ENCODE data around the gene PPIL1.

PPIL1 gene

DNA sequence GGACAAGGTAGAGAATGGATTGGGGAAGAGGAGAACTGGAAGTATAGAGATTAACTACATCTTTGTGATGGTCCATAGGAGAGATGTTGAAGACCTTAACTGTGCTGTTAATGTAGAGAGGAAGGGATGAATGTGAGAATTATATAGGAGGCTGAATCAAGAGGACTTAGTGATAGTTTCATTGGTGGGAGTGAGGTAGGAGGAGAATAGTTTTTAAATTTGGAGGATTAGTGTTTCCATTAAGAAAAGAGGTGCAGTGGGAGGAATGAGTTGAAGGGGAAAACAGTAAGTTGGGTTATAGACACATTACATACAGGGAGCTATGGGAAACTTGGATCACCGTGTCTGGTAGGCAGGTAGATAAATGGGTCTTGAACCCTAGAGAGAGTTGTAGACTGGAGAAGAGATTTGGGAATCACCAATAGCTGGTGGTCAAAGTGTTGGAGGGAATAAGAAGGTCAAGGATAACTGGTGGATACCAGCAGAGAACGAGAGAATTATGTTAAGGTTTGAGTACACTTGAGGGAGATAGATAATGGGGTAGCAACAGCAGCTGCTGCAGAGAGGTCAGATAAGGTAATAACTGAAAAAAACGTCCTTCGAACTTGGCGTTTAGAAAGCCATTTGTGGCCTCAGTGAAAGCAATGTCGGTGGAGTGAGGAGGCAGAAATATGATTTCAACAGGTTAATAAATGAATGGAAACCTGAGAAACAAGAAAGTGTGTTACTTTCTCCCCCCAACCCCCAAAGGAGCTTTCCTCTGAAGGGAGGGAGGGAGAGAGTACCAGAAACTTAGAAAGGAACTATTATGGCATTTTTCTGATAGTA is 14.3 kb upstream of the PPIL1 start:
- DNase-seq = no peak

DNA sequence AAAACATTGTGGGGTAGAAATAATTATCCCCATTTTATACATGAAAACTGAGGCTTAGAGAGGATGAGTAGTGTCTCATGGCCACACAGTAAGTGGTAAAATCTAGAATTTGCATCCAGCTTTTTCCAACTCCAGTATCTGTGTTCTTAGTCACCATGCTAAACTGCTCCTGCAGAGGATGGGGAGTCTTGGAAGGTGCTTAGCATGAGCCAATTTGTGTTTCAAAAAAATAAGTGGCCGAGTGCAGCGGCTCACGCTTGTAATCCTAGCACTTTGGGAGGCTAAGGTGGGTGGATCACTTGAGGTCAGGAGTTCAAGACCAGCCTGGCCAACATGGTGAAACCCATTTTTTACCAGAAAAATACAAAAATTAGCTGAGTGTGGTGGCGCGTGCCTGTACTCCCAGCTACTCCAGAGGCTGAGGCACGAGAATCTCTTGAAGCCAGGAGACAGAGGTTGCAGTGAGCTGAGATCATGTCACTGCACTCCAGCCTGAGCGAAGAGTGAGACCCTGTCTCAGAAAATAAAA is 13.6 kb upstream of the PPIL1 start:
- DNase-seq = no peak

DNA sequence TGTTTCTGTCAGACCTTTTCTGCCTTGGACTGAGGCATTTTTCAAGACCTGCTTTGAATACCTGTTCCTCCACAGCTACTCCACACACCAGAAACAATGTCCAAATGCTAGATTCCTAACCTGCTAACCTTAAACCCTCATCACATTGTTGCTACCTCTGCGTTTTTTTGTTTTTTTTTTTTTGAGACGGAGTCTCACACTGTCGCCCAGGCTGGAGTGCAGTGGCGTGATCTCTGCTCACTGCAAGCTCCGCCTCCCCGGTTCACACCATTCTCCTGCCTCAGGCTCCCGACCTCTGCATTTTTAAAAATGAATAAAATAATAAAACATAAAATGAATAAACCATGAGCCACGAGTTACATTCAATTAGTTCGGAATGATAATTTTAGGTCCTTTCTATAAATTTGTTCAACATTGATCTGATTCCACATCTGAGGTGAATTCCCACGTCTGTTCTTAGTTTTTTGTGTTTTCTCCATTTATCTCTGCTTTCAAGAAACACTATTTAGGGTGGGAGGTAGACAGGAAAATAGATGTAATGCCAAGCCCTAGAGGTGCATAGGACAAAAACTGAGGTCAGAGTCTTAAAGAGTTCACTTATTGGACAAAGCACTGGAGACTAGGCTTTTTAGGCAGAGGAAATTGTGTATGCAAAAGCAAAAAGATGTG is 12.5 kb upstream of the PPIL1 start:
- no peak for DNase-seq

DNA sequence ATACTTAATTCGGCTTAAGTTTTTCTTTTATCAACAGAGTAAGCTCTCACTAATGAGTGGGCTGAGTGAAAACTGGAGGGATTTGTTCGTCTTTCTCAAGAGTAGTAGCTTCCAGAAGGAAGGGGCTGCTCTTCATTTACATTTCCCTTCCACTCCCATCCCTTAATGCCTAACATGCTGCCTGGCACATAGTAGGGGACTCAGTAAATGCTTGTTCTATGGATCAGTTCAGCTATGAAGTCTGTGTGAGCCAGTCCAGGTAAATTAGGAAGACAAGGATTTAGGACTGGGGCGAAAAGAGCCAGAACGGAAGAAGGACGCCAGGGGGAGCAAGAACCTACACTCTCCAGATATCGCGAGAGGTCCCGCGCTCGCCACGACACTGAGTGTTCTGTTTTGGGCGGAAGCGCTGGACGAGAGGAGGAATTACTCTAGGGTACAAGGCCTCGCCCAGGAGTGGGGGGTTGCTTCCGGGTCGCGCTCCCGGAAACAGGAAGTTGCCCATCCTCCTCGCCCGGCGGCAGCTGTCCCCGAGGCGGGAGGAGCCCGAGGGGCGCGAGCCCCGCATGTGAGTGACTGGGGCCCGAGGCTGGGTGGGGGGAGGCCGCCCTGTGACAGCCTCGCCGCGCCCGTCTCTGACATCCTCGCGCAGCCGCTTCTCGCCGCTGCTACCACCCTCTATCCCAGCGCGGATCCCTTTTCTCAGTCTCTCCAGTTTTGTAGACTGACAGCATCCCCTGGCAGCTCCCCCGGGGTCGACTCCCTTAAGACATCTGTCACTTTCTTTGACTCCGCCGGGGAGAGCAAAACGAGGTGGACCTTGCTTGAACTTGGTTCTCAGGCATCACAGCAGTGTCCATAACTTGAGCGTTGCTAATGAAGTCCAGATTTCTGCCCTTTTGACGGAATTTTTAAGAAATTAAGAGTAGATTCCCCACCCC is 11.1 kb upstream of the PPIL1 start, which contains the start of gene C6orf89:
Gene C6orf89 (plus strand): TSS at position 492 of the 941 bp plus-strand sequence. CDS start 13,493 bp downstream, outside the sequence.
- peak; percentile 97 for DNase-seq

DNA sequence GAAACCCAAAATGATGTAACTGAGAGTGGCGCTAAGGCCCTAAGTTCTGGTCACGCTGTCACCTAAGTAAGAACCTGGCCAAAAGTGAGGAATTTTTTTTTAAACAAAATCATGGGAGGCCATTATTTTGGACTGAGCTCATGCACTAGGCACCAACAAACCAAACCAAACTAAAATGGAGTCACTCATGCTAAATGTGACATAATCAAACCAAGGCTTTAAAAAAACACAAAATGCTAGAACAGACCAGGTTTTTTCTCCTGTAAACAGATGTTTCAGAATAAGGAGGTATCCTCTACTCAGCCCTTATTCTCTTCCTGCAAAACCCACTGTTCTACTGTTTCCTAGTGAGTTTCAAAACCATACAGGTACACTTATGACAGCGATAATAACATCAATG is 10.0 kb upstream of the PPIL1 start:
- DNase-seq = no peak

DNA sequence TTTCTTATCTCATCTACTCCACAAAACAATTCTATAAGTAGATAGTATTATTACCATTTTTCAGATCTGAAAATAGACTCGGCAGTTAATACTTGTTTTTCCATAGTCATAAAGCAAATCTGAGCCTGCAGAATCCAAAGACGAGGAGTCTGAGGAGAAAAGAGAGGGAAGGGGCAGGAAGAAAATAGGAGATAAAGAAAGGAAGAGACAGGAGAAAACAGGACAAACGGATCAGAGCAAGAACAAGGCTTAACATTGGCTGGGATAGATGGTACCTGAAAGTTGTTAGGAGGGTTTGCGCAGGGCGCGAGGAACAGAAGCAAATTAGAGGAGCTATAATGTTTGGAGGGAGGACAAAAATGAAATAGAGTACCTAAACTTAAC is 639 bp upstream of the PPIL1 start:
- no peak for DNase-seq

DNA sequence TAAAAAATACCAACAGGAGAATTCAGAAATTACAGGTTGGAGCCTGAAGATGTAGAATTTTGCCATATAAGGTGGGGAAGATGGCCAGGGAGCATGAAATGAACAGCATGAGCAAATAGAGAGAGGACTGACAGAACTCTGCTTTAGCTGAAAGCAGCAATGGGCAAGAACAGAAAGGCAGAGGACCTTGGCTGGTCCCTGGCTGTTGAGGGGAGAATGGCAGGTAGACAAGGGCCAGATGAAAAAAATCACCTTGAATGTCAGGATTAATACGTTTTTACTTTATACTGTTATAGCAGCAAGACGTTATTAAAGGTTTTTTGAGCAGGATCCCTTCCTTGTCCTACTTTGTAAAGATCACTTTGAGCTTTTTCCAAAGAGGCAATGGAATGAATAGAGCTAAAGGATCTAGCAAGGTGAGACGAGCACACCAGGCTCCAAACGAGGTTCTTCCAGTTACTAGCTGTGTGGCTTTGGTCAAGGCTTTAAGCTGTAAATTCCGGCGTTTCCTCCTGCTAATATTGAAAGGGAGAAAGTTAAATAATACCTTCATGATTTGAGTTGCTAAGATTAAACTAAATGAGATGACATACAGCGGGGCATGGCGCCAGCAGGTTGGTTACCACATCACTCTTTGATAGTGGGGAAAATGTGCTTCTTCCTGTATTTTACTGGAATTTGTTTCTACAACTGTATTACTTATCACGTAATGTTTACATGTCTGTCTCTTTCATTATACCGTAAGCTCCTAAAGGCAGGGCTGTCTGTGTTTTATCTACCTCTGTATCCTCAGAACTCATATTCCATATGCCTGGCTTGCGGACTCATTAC is 776 bp downstream of the PPIL1 start:
- DNase-seq = peak; percentile 33

DNA sequence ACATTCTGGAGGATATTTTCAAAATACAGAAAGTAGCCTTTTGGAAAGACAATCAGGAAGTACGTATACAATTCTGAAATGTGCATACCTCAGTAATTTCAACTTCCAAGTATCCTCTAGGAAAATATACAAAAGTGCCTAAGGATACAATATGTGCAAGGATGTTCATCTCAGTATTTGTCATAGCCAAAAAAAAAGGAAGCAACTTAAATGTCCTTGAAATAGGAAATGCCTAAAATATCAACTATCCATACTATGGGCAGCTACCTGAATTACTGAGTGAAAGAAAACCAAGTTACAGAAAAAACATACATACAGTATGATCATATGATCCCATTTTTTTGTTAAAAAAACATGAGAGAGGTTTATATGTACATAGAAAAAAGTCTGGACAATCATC is 1.5 kb downstream of the PPIL1 start:
- DNase-seq = no peak

DNA sequence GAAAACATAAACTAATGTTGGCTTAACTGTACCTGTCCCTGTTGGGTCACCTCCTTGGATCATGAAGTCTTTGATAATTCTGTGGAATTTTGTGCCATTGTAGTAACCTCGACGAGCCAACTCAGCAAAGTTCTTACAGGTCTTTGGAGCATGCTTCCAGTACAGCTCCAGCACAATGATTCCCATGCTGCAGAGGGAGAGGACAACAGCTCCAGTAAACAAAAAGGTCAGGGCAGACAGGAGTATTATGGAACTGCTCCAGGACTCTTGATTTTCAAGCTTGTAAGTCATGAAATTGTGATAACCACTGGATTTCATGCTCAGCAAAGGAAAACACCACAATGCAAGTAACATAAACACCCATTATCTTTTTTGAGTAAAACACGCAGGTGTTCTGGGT is 2.9 kb downstream of the PPIL1 start:
- DNase-seq = no peak

DNA sequence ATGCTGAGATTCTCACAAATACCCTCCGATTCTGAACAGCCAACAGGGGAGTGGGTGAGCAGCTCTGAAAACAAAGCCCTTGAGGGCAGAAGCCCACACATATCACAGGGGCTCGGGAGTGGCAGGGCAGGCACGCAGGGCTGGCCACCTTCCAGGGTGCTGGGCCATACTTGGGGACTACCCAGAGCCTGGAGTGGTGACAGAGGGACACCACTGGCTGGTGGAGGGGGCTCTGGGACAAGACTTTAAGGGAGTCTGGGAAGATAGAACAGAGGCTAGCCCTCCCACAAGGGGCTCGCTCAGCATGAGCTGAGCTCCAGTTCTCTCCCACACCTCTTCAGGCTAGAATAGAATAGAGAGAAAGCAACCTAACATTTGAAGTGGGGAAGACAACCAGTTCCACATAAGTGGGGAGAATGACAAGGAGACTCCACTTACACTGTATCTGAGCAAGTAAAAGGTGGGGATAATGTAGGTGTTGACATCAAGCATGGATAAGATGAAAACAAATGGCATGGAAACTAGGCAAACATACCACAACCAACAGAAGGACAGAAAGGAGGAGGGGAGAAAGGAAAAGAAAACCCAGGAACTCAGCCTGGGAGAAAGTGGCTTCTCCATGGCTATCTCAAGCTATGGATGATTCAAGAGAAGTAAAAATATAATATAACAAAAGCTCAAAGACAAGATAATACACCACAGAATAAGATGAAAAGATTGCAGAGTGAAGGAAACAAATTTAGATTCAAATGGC is 7.0 kb downstream of the PPIL1 start:
- DNase-seq = no peak

DNA sequence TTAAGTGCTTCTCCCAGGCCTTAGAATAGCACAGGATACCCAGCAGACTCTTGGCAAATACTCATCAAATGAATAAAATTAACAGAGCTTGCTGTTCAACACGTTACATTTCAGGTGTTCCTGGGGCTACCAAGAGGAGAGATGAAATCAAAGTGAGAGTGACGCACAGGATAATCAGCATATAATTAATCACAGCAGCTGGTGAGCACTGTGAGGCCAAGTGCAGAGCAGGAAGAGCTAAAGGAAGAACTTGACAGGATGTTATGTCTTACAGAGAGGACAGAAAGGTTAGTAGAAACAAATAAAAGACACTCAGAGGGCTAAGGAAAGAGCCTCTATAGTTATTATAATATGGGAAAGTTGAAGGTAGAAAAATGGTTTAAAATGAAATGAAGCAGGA is 8.8 kb downstream of the PPIL1 start:
- DNase-seq = no peak

DNA sequence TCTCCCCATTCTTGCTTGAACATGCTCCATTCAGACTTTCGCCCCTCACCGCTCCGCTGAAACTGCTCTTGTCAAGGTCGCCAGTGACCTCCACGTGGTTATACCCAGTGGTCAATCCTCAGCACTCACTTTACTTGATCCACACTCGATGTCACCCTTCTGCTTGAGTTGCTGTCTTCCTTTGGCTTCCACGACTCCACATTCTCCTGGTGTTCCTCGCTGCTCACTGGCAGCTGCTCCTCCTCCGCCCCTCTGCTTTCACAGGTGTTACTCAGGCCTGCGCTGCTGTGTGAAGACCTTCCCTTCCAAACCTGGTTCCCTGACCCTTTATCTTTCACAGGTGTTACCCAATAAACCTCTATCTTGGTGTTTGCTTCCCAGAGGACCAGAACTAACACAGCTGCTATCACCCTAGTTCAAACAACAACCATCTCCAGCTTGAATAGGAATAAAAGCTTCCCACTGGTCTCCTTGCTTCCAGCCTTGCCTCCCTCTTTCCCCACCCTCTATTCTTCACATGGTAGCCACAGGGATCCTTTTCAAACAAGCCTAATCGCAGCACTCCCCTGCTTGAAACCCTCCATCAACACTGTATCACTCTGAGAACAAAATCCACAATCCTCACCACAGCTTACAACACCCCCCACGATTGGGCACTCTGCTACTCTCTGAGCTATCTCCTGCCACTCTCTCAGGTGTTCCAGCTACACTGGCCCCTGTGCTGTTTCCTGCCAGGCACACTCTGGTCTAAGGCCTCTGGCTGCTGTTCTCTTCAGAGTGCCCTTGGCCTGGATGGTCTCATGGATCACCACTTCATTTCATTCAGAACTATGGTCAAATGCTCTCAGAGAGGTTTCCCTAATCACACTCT is 10.7 kb downstream of the PPIL1 start:
- no peak for DNase-seq

DNA sequence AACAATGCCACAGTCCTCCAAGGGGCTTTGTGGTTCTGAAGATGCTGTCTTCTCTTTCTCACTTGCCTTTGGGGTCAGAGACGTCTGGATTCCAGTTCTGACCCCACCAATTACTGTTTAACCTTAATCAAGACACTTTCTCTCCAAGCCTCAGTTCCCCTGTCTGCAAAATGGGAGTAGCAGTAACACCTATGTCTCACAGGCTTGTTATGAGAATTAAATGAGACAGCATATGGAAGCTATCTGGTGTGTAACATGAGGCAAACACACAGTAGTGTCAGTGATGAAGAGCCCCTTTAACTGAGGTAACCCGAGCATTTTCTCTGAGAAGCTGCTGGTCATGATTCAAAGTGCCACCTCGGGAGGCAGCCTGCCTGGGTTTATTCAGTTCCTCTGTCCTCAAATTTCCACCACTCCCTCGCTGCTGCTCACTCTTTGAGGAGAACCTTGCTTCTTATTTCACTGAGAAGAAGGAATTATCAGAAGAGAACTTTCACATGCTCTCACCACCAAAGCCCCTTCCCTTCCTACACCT is 11.7 kb downstream of the PPIL1 start:
- no peak for DNase-seq

DNA sequence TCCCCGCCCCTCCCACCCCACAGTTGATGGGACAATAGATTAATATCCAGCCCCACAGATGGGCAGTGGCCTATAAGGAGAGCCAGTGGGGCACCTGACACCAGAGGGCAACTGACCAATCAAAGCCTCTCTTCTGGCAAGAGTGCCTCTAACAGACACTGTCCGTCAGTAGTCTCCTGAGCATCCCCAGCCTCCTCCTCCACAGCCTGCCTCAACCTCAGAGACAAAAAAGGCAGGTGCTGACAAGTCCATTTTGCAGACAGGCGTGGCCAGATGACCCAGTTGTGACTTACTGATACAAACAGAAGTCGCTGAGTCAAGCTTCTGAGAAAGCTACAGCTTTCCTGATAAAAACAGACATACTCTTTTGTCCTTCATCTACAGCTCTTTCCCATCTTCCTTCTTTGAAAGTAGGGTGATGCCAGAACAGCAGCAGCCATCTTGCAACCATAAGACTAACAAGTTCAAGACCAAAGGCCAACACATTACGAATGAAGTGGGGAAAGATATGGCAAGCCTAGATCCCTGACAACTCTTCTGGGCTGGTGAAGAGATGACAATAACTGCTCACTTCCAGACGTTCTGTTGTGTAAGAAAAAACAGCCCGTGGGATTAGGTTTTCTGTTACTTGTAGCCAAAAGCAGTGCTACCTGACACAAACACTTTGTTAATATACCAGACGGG is 12.3 kb downstream of the PPIL1 start:
- DNase-seq = no peak

DNA sequence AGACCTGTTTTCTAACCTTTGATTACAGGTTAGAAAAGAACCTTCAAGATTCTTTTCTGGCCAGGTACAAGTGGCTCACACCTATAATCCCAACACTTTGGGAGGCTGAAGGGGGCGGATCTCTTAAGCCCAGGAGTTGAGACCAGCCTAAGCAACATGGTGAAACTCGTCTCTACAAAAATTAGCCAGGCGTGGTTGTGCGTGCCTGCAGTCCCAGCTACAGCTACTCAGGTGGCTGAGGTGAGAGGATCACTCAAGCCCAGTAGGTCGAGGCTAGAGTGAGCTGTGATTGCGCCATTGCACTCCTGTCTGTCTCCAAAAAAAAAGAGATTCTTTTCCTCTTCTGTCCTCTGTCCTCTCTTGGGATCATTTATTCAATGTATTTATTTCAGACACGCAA is 14.5 kb downstream of the PPIL1 start:
- no peak for DNase-seq

DNA sequence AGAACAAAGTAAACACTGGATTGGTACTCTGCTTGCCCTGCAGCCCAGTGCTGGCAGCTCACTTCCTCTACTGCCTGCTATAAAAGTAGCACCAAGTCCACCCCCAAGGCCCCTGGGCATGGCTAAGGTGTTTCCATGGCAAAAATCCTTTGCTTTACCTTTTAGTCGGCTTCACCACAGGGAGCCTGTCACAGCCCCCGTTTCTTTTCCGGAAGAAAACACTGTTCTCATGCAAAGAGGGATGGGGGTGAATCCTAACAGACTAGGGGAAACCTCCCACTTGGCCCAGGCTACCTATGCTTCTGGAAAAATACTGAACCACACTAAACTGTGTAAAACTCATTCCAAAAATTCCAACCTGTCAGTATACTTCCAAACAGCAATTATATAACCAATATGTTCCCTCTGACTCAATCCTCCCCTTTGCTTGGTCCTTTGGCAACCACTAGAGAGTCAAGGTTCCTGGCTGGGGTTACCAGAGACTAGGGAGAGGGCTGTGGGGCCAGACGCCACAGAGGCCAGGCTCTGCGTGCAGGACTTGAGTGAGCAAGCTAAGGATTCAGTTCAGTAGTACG is 16.1 kb downstream of the PPIL1 start:
- no peak for DNase-seq

DNA sequence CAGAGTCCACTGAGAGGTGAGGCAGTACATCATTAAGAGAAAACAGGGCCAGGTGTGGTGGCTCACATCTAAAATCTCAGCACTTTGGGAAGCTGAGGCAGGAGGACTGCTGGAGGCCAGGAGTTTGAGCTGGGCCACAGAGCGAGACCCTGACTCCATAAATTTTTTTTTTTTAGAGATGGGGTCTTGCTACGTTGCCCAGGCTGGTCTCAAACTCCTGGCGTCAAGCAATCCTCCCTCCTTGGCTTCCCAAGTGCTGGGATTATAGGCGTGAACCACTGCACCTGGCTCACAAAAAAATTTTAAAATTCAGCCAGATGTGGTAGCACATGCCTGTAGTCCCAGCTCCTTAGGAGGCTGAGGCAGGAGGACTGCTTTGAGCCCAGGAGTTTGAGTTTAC is 17.3 kb downstream of the PPIL1 start:
- DNase-seq = no peak

DNA sequence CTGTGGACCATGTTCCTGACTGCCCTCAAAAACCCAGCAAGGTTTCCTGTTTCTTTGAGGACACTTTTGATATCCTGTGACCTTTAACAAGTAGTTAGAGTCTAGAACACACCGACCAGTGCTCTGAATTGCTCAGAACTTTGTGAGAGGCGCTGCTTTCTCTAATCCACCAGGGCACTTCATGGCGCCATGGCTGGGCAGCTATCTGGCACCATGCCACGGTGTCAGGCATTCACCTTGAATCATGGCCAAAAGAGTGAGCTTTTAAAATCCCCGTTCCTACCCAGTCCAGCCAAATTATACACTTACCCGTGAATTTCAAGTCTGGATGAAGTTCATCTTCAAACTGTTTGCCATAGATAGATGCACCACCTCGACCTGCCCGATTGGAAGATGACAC is 18.3 kb downstream of the PPIL1 start:
- DNase-seq = no peak

DNA sequence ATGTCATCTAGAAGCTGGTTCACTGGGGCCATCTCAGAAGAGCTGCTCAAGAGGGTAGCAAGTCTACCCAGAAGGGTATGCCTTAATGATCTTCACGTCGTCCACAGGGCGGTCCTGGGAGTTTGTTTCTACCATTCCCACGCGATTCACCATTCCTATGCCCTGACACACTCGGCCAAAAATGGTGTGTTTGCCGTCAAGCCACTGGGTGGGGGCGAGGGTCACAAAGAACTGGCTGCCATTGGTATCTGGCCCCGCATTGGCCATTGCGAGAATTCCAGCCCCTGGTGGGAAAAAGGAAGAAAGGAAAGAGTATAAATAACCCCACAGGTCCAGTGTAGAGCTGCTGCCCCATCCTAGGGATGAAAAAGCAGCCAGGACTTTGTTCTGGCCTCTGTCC is 18.9 kb downstream of the PPIL1 start:
- DNase-seq = no peak

Measured in kidney glomerular epithelial cell (primary cell).